ENCODE measurements around the gene MAPK6. TPM values are rescaled to one million over a fixed set of nuclear protein-coding genes. Genes with fewer than 3 reads are reported as not detected.

The MAPK6 gene
- total and polyA plus RNA-seq, 8 donors: 24.6 to 35.8 (median 26.4) TPM

DNA sequence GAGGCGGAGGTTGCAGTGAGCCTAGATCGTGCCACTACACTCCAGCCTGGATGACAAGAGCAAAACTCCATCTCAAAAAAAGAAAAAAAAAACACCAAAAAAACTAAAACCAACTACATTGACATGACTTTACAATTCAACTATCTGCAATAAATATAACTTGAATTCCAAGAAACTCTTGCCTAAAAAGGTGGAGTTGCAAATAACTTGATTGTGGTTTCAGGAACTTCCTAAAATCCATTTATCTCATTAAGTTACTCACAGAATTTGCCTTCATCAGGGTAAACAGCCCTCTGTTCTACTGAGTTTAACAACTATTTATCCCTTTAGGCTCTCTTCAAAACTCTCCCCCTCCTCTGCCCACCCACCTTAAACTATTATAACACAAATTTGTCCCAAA is 2.7 kb upstream of the MAPK6 start:
- no peaks in the 10 kb centered on the region for H3K9me3 ChIP-seq
- no peak overlapping the region for H3K27ac ChIP-seq
- intact Hi-C loops (cut with DNase I): no loop called here

DNA sequence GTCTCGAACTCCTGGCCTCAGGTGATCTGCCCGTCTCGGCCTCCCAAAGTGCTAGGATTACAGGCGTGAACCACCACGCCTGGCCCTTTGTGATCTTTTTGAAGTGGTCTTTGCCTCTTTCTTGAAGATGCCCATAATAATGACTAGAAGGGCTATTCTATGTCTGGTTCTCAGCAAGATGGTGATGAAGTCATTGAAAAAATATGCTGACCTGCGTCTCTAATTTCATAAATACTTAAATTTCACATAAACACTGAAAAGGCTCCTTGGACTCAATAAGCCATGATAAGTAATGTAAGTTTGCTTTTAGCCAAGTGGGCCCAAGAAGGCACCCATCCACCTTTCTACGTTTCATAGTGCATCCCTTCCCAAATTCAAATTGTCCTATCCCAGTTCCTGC is 775 bp upstream of the MAPK6 start:
- no peaks in the 10 kb centered on the region for H3K9me3 ChIP-seq
- intact Hi-C loops (cut with DNase I): no loop called here
- H3K4me1 ChIP-seq: peaks cover 5 to 70% of the 10 kb centered on the region in 2 donors
- DNase-seq (no peak), ATAC-seq (no peak)
- TF ChIP-seq, protein P1, sequence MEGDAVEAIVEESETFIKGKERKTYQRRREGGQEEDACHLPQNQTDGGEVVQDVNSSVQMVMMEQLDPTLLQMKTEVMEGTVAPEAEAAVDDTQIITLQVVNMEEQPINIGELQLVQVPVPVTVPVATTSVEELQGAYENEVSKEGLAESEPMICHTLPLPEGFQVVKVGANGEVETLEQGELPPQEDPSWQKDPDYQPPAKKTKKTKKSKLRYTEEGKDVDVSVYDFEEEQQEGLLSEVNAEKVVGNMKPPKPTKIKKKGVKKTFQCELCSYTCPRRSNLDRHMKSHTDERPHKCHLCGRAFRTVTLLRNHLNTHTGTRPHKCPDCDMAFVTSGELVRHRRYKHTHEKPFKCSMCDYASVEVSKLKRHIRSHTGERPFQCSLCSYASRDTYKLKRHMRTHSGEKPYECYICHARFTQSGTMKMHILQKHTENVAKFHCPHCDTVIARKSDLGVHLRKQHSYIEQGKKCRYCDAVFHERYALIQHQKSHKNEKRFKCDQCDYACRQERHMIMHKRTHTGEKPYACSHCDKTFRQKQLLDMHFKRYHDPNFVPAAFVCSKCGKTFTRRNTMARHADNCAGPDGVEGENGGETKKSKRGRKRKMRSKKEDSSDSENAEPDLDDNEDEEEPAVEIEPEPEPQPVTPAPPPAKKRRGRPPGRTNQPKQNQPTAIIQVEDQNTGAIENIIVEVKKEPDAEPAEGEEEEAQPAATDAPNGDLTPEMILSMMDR (IDR thresholded peaks at IDR 0.05): no peak
- H3K4me3 ChIP-seq: peak overlapping the region in 1 of 2 donors; percentile 71
- H3K36me3 ChIP-seq: no peaks in the 10 kb centered on the region
- H3K27me3 ChIP-seq: no peaks in the 10 kb centered on the region
- peak overlapping the region in 1 of 2 donors; percentile 96 for H3K27ac ChIP-seq

More for the DNA sequence above, 2.7 kb upstream of the MAPK6 start:
- TF ChIP-seq, protein P1 (IDR thresholded peaks at IDR 0.05): no peak
- Histone ChIP-seq H3K36me3 (no peaks in the 10 kb centered on the region), H3K4me1 (peaks cover 5 to 70% of the 10 kb centered on the region in 2 donors), H3K27me3 (no peaks in the 10 kb centered on the region), H3K4me3 (no peak overlapping the region)
- no peak for DNase-seq
- ATAC-seq: no peak

DNA sequence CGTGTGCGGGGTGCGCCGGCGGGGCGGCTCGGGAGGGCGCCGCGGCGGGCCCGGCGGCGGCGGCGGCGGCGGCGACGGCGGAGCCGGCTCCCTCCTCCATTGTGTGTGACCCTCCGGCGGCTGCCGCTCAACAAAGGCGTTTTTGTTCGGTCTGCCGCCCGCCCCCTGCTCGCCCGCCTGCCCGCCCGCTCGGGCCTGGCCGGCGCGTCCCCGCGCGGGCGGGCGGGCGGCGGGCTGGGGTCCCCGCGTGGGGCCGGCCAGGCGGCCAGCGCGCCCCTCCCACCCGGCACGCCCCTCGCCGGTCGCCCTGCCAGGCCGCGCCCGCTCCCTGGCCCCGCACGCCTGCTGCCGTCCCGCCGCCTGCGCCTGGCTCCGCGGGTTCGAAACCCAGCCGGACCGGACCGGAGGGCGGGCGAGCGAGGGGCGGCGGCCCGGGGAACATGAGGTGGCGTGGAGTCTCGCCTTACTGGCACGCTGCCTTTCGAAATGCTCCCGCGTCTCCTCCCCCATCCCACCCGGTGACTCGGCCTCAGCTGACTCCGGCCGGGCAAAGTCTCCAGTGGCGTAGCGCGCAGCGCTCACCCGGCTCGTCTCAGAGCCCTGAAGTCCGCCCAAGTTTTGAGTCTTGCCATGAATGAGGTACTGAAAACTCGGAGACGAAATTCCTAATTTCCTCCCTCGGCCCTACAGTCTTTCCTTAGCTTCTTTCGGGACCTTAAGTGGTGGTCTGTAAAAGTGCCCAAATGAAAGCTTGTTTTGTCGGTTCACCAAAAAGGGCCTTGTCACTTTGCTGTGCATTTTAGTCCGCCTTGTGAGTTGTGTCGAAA is 588 bp downstream of the MAPK6 start:
- ATAC-seq: peak; percentile 79
- intact Hi-C loops (cut with DNase I): no loop called here
- DNase-seq: peak; percentile 75 to 94 (median 83)
- peak overlapping the region; percentile 55 to 71 for H3K4me3 ChIP-seq
- TF ChIP-seq, protein P1 (IDR thresholded peaks at IDR 0.05): no peak
- peaks cover 5 to 58% of the 10 kb centered on the region in 2 donors for H3K4me1 ChIP-seq
- no peaks in the 10 kb centered on the region for H3K9me3 ChIP-seq
- H3K27ac ChIP-seq: peak overlapping the region; percentile 96
- H3K36me3 ChIP-seq: no peaks in the 10 kb centered on the region
- H3K27me3 ChIP-seq: no peaks in the 10 kb centered on the region

DNA sequence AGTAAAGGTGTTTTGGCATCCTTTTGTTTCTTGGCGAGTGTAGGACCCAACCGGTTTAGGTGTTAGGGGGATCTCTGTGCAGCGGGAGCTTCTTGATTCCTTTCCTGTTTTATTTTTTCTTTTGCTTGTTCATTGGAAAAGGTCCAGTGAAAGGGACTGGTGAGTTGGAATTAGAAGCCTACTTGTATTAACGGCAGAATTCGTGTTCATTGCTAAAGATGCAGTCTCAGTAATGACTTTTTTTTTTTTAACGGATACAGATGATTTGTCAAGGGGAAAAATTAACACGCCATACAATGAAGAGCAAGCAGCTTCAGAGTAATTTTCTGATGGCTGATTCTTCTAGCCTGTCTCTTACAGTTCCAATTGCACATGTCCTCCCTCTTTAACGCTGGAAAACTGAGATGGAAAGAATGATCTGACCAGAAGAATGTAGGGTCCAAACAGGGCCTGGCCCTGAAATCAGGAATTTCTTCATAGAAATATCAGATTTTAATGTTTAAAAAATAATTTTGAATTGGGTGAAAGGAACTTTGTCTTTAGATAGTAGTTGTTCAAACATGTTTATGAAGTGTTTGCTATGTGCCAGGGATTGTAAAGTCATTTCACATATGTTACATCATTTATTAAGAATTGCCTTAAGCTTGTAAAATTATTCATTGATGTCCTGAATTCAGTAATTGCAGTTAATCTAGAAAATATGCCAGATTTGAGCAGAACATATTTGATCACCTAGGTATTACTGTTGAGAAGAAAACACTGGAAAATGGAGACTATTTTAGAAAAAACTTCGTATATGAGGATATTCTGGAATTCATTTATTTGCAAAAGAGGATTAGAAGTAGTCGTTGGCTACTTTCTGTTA is 1.4 kb downstream of the MAPK6 start:
- Histone ChIP-seq H3K9me3 (no peaks in the 10 kb centered on the region), H3K4me3 (peak overlapping the region; percentile 55 to 71), H3K4me1 (peaks cover 5 to 50% of the 10 kb centered on the region in 2 donors), H3K36me3 (no peaks in the 10 kb centered on the region), H3K27me3 (no peaks in the 10 kb centered on the region), H3K27ac (peak overlapping the region; percentile 96)
- intact Hi-C loops (cut with DNase I): no loop called here
- ATAC-seq: peak; percentile 7
- no peak for DNase-seq
- TF ChIP-seq, protein P1 (IDR thresholded peaks at IDR 0.05): no peak

Data from left lung (tissue), 10 donors.